Right ventricle myocardium superior (tissue), 1 donor: Measurements from ENCODE around the gene PPP6R2. TPM values are rescaled to one million over a fixed set of nuclear protein-coding genes. Genes with fewer than 3 reads are reported as not detected.

ENCODE experiments used
- ATAC-seq: fragments of 200-7000 bp; cut with Tn5 transposase; one replicate; pipeline ENCODE4 v1.9.1; 2020; ENCODE audit warnings: mild to moderate bottlenecking; ENCODE audit not compliant: poor library complexity
- DNase-seq: peaks from one replicate; pipeline ENCODE4 v3.0.0-alpha.2; 2020
- intact Hi-C: fragments of 100-400 bp; cut with DNase I; formaldehyde crosslinking; loops from one replicate; pipeline ENCODE4 v1.11.2; 2022
- total RNA-seq: library from RNA; stranded (reverse); fragmentation: NEBNext Ultra II Directional; extraction: Animal tissue kit (Norgen Biotek cat#: 25700); gene quantifications from one replicate; pipeline ENCODE4 v1.2.1, GENCODE V29; 2021
- donor health status: DM: no; HTN: yes; CAD: no; lungs with severe emphysema.

The PPP6R2 gene
- total RNA-seq, 1 donor from 2014 or later, result 40.4 TPM

GRCh38 chr22:50447576-50448551 is 104.7 kb downstream of the PPP6R2 start:
- intact Hi-C loops, result no loop called here
- no peak for DNase-seq

DNA sequence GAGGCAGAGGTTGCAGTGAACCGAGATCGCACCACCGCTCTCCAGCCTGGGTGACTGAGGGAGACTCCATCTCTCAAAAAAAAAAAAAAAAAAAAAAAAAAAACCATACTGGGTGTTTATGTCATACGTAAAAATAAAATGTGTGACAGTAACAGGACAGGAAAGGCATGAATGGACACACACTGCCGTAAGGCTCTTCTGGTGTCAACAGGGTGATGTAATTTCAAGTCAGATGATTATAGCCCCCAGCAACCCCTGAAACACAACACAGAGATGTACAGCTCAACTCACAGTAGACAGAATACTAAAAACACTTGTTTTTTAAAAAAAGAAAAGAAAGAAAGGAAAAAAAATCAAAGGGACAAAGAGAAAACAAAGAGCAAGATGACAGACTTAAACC is 109.5 kb downstream of the PPP6R2 start:
- ATAC-seq, result no peak
- no peak for DNase-seq
- intact Hi-C loops, result no loop called here

More at GRCh38 chr22:50447576-50448551, 104.7 kb downstream of the PPP6R2 start:
- ATAC-seq, result no peak

DNA sequence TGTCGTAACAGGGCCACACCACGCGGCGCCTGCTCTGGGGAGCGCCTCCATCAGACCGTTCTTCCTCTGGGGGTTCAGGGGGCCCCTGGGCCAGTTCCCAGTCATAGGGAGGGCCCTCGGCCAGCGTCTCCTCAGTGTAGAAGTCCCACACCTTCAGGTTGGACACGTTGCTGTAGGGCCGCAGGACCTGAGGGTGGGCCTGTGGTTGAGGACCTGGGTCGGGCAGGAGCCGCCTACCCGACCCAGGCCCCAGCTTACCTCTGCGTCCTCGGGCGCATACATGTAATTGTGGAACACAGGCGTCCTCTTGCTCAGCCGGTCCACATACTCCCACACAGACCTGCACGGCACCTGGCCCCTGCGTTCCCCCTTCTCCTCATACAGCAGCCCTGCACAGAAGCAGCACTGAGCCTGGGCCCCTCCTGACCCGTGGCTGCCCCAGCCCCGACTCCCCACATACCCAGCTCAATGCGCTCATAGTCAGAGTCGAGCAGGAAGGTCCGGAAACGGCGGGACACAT is 111.5 kb downstream of the PPP6R2 start:
- intact Hi-C loops, result no loop called here
- no peak for ATAC-seq

DNA sequence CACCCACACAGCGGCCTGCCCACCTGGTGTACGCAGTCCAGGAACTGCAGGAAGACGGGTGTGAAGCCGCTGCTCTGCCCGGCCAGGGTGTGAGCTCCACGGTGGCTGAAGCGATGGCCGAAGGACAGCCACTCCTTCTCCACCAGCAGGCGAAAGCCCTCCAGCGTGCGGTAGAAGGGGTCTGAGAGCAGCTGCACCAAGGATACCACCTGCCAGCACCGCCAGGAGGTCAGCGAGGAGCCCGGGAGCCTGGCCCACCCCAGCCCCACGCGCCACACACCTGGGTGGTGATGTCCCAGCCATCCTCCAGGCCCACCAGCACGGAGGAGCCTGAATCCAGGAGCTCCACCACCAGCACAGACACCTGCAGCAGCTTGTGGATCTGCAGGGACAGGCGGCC is 112.1 kb downstream of the PPP6R2 start:
- intact Hi-C loops, result no loop called here
- DNase-seq (no peak), ATAC-seq (no peak)

More for the DNA sequence above, 111.5 kb downstream of the PPP6R2 start:
- no peak for DNase-seq

DNA sequence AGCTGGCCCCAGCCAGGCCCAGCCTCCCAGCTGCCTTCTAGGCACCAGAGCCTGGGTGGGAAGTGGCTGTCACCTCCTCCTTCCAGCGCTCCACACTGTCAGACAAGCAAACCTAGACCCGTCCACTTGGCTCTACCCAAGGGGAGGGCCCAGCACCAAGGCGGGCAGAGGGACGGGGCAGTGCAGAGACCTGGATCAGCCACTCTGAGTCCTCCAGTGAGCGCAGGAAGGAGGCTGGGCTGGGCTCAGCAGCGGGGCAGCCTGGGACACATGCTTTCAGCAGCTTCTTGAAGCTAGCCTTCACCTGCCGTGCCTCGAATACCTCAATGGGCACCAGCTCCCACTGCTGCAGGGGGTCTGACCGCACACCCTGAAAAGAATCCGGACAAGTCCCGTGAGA is 112.9 kb downstream of the PPP6R2 start:
- intact Hi-C loops, result no loop called here
- DNase-seq (no peak), ATAC-seq (no peak)

DNA sequence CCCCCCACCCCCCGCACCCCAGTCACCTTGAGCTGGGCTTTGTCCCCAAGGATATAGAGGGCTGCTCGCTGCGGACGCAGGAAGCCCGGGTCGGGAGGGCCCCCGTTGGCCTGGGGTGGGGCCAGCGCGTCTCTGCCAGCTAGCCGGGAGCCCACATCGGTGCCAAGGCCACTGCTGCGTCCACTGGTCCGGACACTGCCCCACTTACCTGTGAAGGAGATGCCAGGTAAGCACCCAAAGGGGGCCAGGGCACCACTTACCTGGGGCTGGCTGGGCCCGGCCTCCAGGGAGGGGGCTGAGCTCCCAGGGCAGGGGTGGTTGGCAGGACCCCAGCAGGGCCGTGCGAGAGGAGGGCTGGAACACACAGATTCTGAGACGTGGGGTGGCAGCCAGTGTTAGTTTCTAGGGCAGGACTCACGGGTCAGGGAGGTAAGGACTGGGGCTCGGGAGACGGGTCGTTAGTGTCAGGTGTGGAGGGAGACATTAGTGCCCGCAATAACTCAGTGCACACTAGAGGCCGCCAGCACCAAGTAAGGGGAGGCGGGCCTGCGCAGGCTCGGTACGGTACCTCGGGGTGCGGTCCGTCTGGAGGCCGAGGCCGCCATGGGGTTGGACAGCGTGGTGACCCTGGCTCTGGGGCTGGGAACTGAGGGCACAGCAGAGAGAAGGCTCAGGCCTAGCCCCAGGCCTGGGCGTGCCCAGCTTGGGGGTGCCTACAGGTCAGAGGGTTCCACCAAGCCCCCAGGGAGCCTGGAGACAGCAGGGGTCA is 113.5 kb downstream of the PPP6R2 start:
- intact Hi-C loops, result no loop called here
- ATAC-seq, result no peak
- no peak for DNase-seq

GRCh38 chr22:50459016-50459415 is 115.9 kb downstream of the PPP6R2 start:
- ATAC-seq, result no peak
- intact Hi-C loops, result no loop called here
- no peak for DNase-seq

DNA sequence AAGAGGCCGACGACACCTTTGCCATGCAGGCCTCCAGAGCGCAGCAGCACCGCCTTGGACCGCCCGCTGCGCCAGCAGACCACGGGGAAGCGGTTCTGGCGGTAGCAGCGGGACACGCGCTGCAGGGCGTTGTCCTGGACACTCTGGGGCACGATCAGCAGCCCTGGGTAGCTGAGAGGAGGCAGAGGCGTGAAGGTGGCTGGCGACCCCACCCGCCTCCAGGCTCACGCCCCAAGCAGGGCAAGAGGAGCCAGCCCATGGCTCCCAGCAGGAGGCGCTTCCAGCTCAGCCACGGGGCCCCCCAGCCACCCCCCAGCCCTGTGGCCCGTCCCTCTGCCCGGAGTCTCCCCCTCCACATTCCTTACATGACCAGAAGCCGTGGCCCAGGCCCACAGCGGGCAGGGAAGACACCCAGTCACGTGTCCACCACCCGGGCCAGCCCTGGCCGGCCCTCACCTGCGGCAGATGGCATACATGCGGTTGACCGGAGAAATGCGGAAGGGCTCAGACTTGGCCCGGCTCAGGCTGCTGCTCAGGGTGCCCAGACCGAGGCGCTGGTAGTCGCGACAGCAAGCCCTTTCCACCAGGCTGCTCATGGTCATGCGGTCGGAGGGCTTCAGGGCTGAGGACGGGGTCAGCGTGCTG is 116.5 kb downstream of the PPP6R2 start:
- no peak for DNase-seq
- intact Hi-C loops, result no loop called here
- ATAC-seq, result no peak

DNA sequence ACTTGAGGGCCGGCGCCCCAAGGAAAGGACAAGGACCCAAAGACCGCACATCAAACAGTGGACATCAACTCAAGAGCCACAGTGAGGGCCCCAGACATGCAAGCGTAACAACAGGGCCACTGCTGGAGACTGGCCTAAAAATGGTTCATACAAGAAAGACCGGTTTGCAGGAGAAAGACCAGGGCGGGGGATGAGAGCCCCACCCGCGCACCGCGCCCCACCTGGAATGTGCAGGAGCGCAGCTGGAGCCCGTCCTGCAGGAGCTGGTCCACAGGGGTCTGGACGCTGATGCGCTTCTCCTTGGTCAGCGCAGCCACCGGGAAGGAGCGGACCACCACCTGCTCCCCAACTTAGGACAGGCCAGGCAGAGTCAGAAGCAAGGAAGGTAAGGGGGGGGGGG is 117.8 kb downstream of the PPP6R2 start:
- intact Hi-C loops, result no loop called here
- DNase-seq (no peak), ATAC-seq (no peak)

DNA sequence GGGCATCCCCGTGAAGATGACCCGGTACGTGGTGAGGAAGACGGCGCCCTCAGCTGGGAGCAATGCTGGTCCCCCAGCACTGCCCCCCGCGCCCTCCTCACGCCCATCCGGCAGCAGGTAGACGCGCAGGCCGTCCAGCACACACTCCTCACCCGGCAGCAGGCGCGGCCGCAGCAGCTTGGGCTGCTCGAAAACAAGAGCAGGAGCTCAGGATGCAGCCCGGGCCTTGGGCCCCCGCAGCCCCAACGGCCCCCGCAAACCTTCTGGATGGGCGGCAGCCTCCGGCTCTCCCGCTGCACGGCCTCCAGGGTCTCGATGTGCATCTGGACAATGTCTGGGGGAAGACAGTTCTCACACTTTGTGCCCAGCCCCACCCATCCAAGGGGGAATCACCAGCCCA is 118.4 kb downstream of the PPP6R2 start:
- ATAC-seq (no peak), DNase-seq (no peak)
- intact Hi-C loops, result no loop called here

- intact Hi-C loops, result no loop called here
- DNase-seq (no peak), ATAC-seq (no peak)
Measured at GRCh38 chr22:50461979-50462540, 118.9 kb downstream of the PPP6R2 start.

DNA sequence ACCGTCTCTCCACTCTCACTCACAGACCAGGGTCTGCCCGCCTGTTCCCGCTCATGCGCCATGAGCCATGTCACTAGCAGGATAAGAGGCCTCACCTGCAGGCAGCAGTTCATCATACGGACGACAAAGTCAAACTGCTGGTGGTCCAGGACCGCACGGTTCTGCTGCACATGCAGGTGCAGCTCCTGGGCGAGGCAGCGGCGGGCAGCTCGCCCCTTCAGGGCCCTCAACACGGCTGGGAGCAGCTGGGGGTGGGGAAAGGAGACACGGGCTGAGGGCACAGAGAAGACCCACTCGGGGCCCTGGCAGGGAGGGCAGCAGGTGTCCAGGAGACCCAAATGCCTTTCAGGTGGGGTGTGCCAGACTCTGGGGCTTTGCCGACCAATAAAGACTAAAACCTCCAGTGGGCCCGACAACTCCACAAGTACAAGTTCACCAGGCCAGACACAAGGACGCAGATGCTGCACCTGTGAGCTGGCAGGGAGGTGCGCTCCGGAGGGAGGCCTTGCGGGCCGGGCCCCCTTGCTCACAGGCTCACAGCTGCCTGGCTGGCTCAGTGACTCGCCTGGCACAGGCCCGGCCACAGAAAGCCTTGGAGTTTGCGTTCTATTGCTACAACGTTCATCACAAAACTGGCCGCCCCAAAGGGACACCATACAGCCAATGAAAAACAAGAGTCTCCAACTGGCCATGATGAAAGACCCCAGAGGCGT is 120.2 kb downstream of the PPP6R2 start:
- intact Hi-C loops, result no loop called here
- no peak for DNase-seq
- ATAC-seq, result no peak

DNA sequence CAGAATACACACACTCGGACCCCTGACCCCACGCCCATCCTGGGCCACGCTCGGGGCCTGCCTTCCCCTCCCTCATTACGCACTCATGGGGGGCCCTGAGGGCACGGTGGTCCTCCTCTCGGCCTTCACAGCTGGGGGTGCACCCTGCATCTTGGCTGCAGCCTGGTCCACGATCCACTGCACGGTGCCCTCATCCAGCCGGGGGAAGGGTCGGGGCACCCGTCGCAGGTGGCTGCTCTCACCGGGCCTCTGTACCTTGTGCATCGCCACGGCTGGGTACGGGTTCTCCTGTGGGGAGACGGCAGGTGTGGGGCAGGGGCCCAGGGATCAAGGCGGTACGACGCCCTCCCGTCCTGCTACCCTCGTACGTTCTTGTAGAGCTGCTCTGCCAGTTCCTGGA is 121.3 kb downstream of the PPP6R2 start:
- intact Hi-C loops, result no loop called here
- DNase-seq, result no peak
- ATAC-seq, result no peak

DNA sequence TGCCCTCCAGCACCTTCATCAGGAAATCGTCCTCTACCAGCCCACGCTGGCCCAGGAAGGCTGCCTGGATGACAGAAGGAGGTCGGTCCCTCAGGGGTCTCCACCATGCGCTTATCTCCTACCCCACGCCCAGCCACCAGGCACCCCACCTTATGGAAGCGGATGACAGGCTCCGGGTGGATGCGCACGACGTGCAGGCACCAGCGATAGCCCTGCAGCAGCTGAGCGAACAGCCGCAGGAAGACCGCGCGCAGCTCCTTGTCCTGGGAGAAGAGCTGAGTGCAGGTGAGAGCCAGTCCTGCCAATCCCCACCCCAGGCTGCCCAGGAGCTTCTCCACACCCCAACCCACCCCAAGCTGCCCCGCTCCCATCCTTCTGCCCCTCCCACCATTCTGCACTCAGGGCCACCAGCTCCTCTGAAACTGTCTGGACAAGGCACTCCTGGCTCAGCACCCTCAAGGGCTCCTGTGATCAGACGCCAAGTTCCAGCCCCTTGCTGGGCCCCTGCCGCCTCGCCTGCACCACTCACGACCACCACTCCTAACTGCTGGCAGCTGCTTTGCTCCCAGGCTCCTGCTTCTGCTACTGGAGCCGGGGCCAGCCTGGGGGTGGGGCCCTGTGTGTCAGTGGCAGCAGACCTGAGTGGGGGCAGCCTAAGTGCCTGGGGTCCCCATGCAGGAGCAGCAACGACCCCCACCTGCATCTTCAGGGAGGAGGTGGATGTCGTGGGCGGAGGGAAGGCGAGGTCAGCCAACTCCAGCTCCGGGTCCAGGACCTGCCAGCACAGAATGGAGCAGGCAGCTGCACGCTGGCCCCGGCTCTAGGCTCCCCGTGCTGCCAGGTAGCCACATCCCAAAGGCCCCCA is 122.2 kb downstream of the PPP6R2 start:
- intact Hi-C loops, result no loop called here
- no peak for DNase-seq
- ATAC-seq, result no peak

GRCh38 chr22:50467341-50467740 is 124.2 kb downstream of the PPP6R2 start:
- ATAC-seq, result no peak
- intact Hi-C loops, result no loop called here
- DNase-seq, result no peak

GRCh38 chr22:50467773-50468440 is 124.8 kb downstream of the PPP6R2 start:
- intact Hi-C loops, result no loop called here
- DNase-seq (no peak), ATAC-seq (no peak)

DNA sequence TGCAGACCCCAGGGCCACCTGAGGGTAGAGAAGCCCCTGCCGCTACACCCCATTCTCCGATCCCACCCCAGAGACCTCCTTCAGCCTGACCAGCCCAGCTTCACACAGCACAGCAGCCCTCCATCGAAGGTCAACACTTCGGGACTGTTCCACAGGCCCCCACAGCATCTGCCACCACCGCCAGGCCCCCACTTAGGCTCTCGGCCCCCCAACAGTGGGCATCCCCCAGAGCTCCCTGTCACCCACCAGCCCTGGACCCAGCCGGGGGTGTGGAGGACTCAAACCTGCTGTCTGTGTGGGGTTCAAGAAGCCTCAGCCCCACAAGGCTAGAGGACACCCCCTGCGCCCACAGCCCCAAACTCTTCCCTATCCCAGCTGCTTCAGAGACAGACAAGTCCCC is 125.5 kb downstream of the PPP6R2 start:
- no peak for ATAC-seq
- intact Hi-C loops, result no loop called here
- no peak for DNase-seq
